ENCODE results near the gene CADPS.

GRCh38 chr3:62587169-62587568 lies 288.0 kb downstream of the CADPS start:
- TF ChIP-seq ZNF274 (IDR thresholded peaks at IDR 0.05; ENCODE audit: low read depth, low read length) (no peak), YY1 (IDR thresholded peaks at IDR 0.05; ENCODE audit: insufficient read depth, insufficient read length) (no peak), SUZ12 (IDR thresholded peaks at IDR 0.05; ENCODE audit: extremely low read depth, insufficient read depth, insufficient read length) (no peak)
